AG04449 (cell line): ENCODE data around the gene MSN.
"Not testable (repeated sequence)": the region's sequence is repeated elsewhere in the genome, so short reads cannot be mapped to it uniquely, and the experiment has no call there.

ENCODE experiments used
- CTCF ChIA-PET: fragments of 350-600 bp; formaldehyde crosslinking; extraction: SDS; loops from one replicate; lab custom pipeline; 2021; ENCODE audit warnings: antibody characterized with exemption; lab: Yijun Ruan, JAX
- POLR2A ChIA-PET: fragments of 400-600, 350-600 bp; formaldehyde crosslinking; extraction: SDS; loops from one replicate; lab custom pipeline; 2020; ENCODE audit warnings: antibody characterized with exemption, inconsistent platforms; lab: Yijun Ruan, JAX
- DNase-seq: peaks from one replicate; pipeline ENCODE4 v3.0.0-alpha.2; 2010; ENCODE audit warnings: low read depth, low spot score
- H3K4me3 ChIP-seq: 2 replicates; pipeline ENCODE4 v1.5.1; 2011; ENCODE audit warnings: low read depth, mild to moderate bottlenecking, control low read depth, low read length
- CTCF ChIP-seq: IDR thresholded peaks from one replicate; pipeline ENCODE4 v1.5.1; 2011; ENCODE audit warnings: mild to moderate bottlenecking, moderate library complexity, low read length, control low read depth, inconsistent platforms; ENCODE audit not compliant: insufficient read depth; ENCODE audit errors: missing control alignments

Gene MSN

GRCh38 chrX:65647801-65648200 is 19.7 kb upstream of the MSN start:
- CTCF ChIA-PET, result no interaction called here
- H3K4me3 ChIP-seq, result no peak overlapping the region
- no peak for TF ChIP-seq CTCF
- POLR2A ChIA-PET, result no interaction called here
- DNase-seq, result no peak

- DNase-seq, result no peak
- CTCF ChIA-PET, result no interaction called here
- no peak for TF ChIP-seq CTCF
- no peak overlapping the region for H3K4me3 ChIP-seq
- POLR2A ChIA-PET, result no interaction called here
Observed at GRCh38 chrX:65652098-65652497, 15.4 kb upstream of the MSN start.

GRCh38 chrX:65657009-65657441 is 10.4 kb upstream of the MSN start:
- CTCF ChIA-PET, result interaction anchor here (1.8 kb wide), 1 partner anchor 12 kb away, joined by 6 read pairs; no protein-coding TSS in a partner anchor
- POLR2A ChIA-PET, DNase-seq, H3K4me3 ChIP-seq: not testable (repeated sequence)

GRCh38 chrX:65657659-65658058 is 9.8 kb upstream of the MSN start:
- POLR2A ChIA-PET, result interaction anchor here (1.3 kb wide), 1 partner anchor 10 kb away, joined by 6 read pairs; the partner anchor contains the start of gene MSN
- CTCF ChIA-PET, result interaction anchor here (1.0 to 1.8 kb wide), 2 partner anchors 13 to 15 kb away, joined by 3 to 6 read pairs; no protein-coding TSS in a partner anchor
- DNase-seq, result no peak
- no peak for TF ChIP-seq CTCF
- H3K4me3 ChIP-seq, result no peak overlapping the region

GRCh38 chrX:65658229-65658628 is 9.2 kb upstream of the MSN start:
- TF ChIP-seq CTCF, result no peak
- ChIA-PET CTCF (interaction anchor here (0.8 to 1.8 kb wide), 3 partner anchors 13 to 61 kb away, joined by 3 to 6 read pairs (median 3); no protein-coding TSS in a partner anchor), POLR2A (interaction anchor here (1.3 kb wide), 1 partner anchor 9 kb away, joined by 6 read pairs; the partner anchor contains the start of gene MSN)
- no peak overlapping the region for H3K4me3 ChIP-seq
- no peak for DNase-seq

GRCh38 chrX:65667157-65667502 is 324 bp upstream of the MSN start:
- POLR2A ChIA-PET, result interaction anchor here (0.7 to 1.7 kb wide), 4 partner anchors 9 to 24 kb away, joined by 4 to 6 read pairs (median 5); no protein-coding TSS in a partner anchor
- CTCF ChIA-PET, result interaction anchor here (1.1 to 2.3 kb wide), 3 partner anchors 22 to 71 kb away, joined by 3 to 6 read pairs (median 4); no protein-coding TSS in a partner anchor
- no peak for TF ChIP-seq CTCF
- peak overlapping the region; percentile 72 for H3K4me3 ChIP-seq
- no peak for DNase-seq
